Kidney (tissue), 14 donors: ENCODE results near the gene HARBI1. TPM values are rescaled to one million over a fixed set of nuclear protein-coding genes. Genes with fewer than 3 reads are reported as not detected.
"Not testable (repeated sequence)": the region's sequence is repeated elsewhere in the genome, so short reads cannot be mapped to it uniquely, and the experiment has no call there.

Experiments used
- DNase-seq, 5 donors: peaks; one replicate each; pipeline ENCODE4 v3.0.0-alpha.2; 2013 to 2020
- FAIRE-seq: peaks from 2 replicates; lab custom pipeline; 2012; peaks lifted over from hg19 to GRCh38; lab: Jason Lieb, UNC
- H3K27ac ChIP-seq, 2 donors: one replicate each; pipeline ENCODE4 v1.7.0; 2013; ENCODE audit warnings: low read depth in 2 of 2, low read length in 2 of 2, inconsistent platforms in 1 of 2
- H3K27me3 ChIP-seq: one replicate; pipeline ENCODE4 v1.7.1; 2013; ENCODE audit warnings: low read length, inconsistent platforms; ENCODE audit not compliant: control insufficient read depth, insufficient read depth
- H3K36me3 ChIP-seq, 3 donors: one replicate each; pipeline versions ENCODE4 v1.7.0 to v1.7.1; 2013; ENCODE audit warnings: low read length in 3 of 3, control low read depth in 1 of 3, inconsistent platforms in 1 of 3; ENCODE audit not compliant: insufficient read depth in 3 of 3, control insufficient read depth in 2 of 3
- H3K4me1 ChIP-seq, 3 donors: one replicate each; pipeline versions ENCODE4 v1.7.0 to v1.7.1; 2013; ENCODE audit warnings: low read length in 3 of 3, inconsistent platforms in 1 of 3, low read depth in 1 of 3; ENCODE audit not compliant: control insufficient read depth in 2 of 3, insufficient read depth in 2 of 3
- H3K4me3 ChIP-seq, 3 donors: one replicate each; pipeline versions ENCODE4 v1.7.0 to v1.8.1; 2013; ENCODE audit warnings: low read length in 3 of 3, control low read depth in 1 of 3, inconsistent platforms in 1 of 3
- H3K9ac ChIP-seq, 3 donors: one replicate each; pipeline versions ENCODE4 v1.7.0 to v1.7.1; 2013; ENCODE audit warnings: low read length in 3 of 3, control low read depth in 1 of 3, inconsistent platforms in 1 of 3
- H3K9me3 ChIP-seq, 3 donors: one replicate each; pipeline versions ENCODE4 v1.7.0 to v1.7.1; 2013; ENCODE audit warnings: low read length in 3 of 3, control low read depth in 1 of 3, inconsistent platforms in 1 of 3; ENCODE audit not compliant: control insufficient read depth in 2 of 3, insufficient read depth in 1 of 3
- intact Hi-C: fragments of 100-400 bp; cut with DNase I; formaldehyde crosslinking; loops from one replicate; pipeline ENCODE4 v1.11.1; 2022
- polyA plus RNA-seq: library from polyadenylated mRNA; stranded (reverse); fragments of 350-450 nt; fragmentation: Illumina TruSeq; extraction: RNeasy Lipid Tissue Mini Kit (QIAGEN cat#74804); gene quantifications from one replicate; pipeline ENCODE4 v1.2.3, GENCODE V29; 2014; ENCODE audit warnings: low read depth, low replicate concordance; ENCODE audit not compliant: insufficient read depth
- total RNA-seq: library from RNA; stranded (reverse); fragmentation: NEBNext Ultra II Directional; extraction: Animal tissue kit (Norgen Biotek cat#: 25700); gene quantifications from one replicate; pipeline ENCODE4 v1.2.1, GENCODE V29; 2021
- TF ChIP-seq, protein P1 (sequence below): IDR thresholded peaks from 3 replicates; pipeline ENCODE4 v1.5.1; 2012; ENCODE audit warnings: mild to moderate bottlenecking, moderate library complexity, borderline replicate concordance; ENCODE audit not compliant: insufficient read depth; ENCODE audit errors: extremely low read depth
- donor health status: control.
- donor health status: control.
- donor health status: control.
- donor health status: control.
- donor health status: control.
- donor health status: DM: yes; HTN: yes; CAD: no.
- donor health status: Normal renal cell carcinoma (clear cell type).

Gene HARBI1
- total and polyA plus RNA-seq, 2 donors from 2014 or later: 2.5 to 4.0 TPM

DNA sequence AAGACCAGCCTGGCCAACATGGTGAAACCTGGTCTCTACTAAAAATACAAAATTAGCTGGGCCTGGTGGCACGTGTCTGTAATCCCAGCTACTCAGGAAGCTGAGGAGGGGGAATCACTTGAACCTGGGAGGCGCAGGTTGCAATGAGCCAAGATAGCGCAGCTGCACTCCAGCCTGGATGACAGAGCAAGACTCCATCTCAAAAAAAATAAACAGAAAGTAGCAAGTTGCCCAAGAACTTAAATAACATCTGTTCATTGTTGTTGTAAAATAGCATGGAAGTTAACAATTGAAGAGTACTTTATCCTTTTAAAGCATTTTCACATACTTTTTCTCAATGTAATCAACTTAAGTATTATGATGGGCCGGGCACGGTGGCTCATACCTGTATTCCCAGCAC, 28.9 kb downstream of the HARBI1 start:
- DNase-seq (no peak), FAIRE-seq (no peak)
- Histone ChIP-seq H3K36me3 (no peaks in the 10 kb centered on the region), H3K27ac (no peak overlapping the region), H3K9me3 (no peaks in the 10 kb centered on the region), H3K27me3 (no peaks in the 10 kb centered on the region), H3K4me1 (peaks cover 4 to 12% (median 7%) of the 10 kb centered on the region in 3 donors), H3K4me3 (no peak overlapping the region), H3K9ac (no peak overlapping the region)
- intact Hi-C loops: no loop called here
- TF ChIP-seq, protein P1, sequence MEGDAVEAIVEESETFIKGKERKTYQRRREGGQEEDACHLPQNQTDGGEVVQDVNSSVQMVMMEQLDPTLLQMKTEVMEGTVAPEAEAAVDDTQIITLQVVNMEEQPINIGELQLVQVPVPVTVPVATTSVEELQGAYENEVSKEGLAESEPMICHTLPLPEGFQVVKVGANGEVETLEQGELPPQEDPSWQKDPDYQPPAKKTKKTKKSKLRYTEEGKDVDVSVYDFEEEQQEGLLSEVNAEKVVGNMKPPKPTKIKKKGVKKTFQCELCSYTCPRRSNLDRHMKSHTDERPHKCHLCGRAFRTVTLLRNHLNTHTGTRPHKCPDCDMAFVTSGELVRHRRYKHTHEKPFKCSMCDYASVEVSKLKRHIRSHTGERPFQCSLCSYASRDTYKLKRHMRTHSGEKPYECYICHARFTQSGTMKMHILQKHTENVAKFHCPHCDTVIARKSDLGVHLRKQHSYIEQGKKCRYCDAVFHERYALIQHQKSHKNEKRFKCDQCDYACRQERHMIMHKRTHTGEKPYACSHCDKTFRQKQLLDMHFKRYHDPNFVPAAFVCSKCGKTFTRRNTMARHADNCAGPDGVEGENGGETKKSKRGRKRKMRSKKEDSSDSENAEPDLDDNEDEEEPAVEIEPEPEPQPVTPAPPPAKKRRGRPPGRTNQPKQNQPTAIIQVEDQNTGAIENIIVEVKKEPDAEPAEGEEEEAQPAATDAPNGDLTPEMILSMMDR: no peak

DNA sequence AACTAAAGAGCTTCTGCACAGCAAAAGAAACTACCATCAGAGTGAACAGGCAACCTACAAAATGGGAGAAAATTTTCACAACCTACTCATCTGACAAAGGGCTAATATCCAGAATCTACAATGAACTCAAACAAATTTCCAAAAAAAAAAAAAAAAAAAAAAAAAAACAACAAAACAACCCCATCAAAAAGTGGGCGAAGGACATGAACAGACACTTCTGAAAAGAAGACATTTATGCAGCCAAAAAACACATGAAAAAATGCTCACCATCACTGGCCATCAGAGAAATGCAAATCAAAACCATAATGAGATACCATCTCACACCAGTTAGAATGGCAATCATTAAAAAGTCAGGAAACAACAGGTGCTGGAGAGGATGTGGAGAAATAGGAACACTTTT, 33.5 kb downstream of the HARBI1 start:
- H3K27me3 ChIP-seq, H3K4me1 ChIP-seq, H3K9ac ChIP-seq, H3K4me3 ChIP-seq, H3K36me3 ChIP-seq, H3K27ac ChIP-seq, DNase-seq, intact Hi-C loops, H3K9me3 ChIP-seq, FAIRE-seq: not testable (repeated sequence)

DNA sequence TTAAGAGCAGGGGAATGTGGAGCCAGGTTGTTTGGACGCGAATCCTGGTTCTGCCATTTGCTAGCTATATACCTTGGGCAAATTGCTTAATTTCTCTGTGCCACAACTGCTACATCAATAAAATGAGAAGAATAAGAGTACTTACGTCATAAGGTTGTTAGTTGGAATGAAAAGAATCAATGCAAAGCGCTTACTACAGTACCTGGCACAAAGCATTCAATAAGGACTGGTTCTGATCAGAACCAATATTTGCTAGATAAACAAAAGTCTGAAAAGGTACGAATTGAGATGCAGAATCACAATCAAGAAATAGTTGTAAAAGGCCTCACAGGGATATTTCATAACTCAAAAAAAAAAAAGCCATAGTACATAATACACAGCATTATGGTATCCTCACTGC, 34.4 kb downstream of the HARBI1 start:
- no peaks in the 10 kb centered on the region for H3K36me3 ChIP-seq
- DNase-seq (no peak), FAIRE-seq (no peak)
- intact Hi-C loops: no loop called here
- no peaks in the 10 kb centered on the region for H3K9me3 ChIP-seq
- H3K27ac ChIP-seq: no peak overlapping the region
- H3K4me3 ChIP-seq: no peak overlapping the region
- H3K9ac ChIP-seq: no peak overlapping the region
- no peaks in the 10 kb centered on the region for H3K27me3 ChIP-seq
- H3K4me1 ChIP-seq: no peaks in the 10 kb centered on the region
- TF ChIP-seq, protein P1: no peak

DNA sequence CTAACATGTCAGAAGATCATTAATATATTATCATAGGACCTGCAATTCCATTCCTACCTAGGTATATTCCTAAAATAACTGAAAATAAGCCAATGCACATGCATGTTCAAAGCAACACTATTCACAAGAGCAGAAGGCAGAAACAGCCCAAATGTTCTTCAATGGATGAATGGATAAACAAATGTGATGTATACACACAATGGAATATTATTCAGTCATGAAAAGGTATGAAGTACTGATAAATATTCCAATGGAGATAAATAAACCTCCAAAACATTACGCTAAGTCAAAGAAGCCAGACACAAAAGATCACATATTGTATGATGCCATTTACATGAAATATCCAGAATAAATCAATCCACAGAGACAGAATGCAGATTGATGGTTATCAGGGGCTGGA, 40.0 kb downstream of the HARBI1 start:
- no peaks in the 10 kb centered on the region for H3K36me3 ChIP-seq
- H3K4me1 ChIP-seq: no peaks in the 10 kb centered on the region
- H3K9me3 ChIP-seq: no peaks in the 10 kb centered on the region
- no peaks in the 10 kb centered on the region for H3K27me3 ChIP-seq
- intact Hi-C loops: no loop called here
- TF ChIP-seq, protein P1: no peak
- FAIRE-seq (no peak), DNase-seq (no peak)
- no peak overlapping the region for H3K4me3 ChIP-seq
- H3K9ac ChIP-seq: no peak overlapping the region
- no peak overlapping the region for H3K27ac ChIP-seq
